ENCODE results near the gene EYS.

EYS gene

DNA sequence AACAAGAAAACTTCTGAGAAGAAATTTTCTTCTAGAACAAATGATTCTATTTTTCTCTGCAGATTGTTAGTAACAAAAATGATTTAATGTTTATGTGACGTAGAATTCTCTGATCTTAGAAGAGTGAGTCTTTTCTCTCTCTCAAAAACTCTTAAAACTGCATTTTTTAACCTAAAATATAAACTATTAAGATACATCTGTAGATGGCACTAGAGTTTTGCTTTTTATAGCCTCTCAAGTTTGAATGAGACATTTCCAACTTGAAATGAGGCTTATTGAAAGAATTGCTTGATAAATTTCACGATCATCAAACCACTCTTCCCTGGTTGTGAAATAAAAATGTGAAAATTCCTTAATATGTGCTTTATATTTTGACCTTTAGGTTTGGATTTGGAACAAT lies 2017.6 kb downstream of the EYS start:
- no peak overlapping the region for H3K27ac ChIP-seq
- DNase-seq (ENCODE audit: low read depth, low spot score), result no peak

DNA sequence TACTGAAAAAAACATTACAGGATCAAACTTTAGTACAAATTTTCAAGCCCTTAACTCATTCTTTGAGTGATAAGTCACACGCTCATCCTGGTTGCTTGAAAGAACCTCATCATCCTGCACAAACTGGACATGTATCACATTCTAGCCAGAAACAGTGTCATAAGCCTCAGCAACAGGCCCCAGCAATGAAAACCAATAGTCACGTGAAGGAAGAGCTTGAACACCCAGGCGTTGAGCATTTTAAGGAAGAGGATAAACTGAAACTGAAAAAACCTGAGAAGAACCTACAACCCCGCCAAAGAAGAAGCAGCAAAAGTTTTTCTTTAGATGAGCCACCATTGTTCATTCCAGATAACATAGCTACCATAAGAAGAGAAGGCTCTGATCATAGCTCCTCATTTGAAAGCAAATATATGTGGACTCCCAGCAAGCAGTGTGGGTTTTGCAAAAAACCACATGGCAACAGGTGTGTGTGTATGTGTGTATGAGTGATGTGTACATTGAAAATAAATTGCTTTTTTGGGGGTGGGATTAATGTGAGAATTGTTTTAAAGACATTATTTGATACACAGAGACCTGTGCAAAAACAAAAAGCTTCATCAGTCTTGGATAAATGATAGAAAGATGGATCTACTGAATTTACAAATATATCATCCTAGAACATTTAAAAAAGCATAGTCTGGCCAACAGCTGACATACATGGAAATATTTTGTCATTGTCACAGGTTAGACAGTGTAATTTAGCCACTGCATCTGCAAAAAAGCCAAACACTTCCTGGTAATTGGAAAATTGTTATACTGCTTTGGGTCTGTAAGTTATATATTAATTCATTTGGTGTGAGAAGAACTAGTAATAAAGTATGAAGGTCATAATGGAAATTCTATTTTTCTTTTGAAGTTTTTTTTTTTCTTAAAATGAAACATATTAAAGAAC lies 2021.3 kb downstream of the EYS start:
- no peak overlapping the region for H3K27ac ChIP-seq
- DNase-seq (ENCODE audit: low read depth, low spot score), result no peak

DNA sequence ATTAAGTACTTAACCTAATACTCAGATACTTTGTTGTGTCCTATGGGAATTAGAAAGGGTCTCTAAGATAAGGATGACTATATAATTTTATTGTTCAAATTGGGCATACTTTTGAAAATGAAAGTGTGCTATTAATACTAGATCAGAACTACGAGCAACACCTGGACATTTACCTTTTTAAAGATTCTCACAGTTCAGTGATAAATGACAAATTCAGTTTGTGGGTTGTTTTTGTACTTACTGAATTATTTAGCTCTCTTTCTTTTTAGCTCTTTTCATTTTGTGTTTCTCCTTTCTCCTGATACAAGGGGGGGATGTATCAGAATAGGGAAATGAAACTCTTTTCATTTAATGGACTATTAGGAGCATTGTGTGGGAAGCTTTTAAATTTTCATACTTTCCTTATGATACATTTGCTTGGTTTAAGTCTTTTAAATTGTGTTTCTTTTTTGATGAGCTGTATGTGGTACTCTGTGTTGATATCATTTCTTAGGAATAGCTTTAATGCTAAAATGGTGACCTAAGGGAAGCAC lies 2023.9 kb downstream of the EYS start:
- H3K27ac ChIP-seq, result no peak overlapping the region
- no peak for DNase-seq (ENCODE audit: low read depth, low spot score)

DNA sequence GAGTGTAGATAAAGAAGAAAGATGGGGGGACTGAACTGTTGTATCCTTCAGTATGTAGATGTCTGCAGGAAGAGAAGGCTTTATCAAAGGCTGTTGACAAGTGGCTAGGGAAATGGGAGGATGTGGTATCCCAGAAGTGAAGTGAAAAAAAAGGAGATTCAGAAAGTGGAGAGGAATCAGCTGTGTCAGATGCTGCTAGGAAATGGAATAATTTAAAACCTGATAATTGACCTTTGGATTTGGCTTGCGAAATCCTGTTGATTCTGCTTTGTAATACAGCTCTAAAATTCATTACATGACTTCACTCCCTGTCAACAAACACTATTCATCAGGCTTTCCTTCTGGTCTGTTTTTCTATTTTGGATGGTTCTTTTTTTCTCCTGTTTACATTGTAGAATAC lies 2029.7 kb downstream of the EYS start:
- H3K27ac ChIP-seq, result no peak overlapping the region
- no peak for DNase-seq (ENCODE audit: low read depth, low spot score)

DNA sequence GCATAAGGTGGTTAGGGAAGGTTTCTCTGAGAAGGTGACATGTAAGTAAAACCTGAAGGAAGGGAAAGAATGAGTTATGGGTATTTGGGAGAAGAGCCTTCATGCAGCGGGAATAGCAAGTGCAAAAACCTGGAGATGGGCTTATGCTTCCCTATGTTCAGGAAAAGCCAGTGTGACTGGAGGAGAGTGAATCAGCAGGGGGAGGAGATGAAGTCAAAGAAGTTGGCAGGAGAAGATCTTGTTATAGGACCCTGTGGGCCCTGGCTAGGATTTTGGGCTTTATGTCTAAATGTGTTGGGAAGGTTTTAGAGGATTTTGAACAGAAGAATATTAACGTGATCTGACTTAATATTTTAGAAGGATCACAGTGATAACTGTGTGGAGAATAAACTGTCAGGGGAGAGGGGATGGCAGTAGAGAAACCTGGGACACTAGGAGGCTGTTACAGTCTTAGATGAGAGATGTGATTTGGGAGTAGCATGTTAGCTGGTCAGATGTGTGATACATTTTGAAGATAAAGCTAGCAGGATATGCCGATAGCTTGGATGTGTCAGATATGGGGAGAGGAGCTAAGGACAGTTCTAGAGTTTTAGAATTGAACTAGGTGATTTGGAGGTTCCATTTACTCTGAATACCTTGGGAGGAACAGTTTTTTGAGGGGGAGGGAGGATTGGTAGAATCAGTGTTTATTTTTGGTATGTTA lies 2030.5 kb downstream of the EYS start:
- no peak overlapping the region for H3K27ac ChIP-seq
- DNase-seq (ENCODE audit: low read depth, low spot score), result no peak

DNA sequence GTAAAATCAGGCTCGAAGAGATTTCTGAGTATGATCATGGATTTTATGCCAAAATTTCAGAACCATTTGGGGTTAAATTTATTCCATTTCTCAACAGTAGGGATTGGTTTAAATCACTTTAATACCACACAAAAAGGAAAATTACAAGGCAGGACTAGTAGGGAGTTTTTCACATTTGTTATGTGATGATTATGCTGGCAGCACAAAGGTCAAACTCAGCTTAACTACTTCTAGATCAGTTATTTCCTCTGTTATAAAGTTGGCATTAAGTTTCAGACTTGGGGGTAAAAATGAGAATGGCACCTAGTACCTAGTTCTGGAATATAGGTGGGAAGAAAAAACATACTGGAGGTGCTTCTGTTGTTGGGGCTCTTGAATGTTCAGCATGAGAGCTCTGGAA lies 2031.9 kb downstream of the EYS start:
- DNase-seq (ENCODE audit: low read depth, low spot score), result no peak
- H3K27ac ChIP-seq, result no peak overlapping the region

DNA sequence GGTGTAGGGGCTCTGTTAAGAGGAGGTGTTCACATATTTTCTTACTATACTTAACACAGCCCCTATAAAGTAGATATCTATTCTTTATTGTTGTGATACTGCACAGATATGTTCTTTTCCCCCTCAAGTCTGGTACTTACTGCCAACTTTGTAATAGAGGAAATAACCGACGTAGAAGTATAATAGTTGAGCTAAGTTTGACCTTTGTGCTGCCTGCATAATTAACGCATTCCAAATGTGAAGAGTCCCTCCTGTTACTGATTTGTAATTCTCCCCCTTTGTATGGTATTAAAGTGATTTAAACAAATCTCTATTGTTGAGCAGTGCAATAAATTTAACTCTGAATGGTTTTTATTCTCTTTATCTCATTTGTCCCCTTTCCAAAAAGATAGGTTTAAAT lies 2032.4 kb downstream of the EYS start:
- DNase-seq (ENCODE audit: low read depth, low spot score), result no peak
- no peak overlapping the region for H3K27ac ChIP-seq

DNA sequence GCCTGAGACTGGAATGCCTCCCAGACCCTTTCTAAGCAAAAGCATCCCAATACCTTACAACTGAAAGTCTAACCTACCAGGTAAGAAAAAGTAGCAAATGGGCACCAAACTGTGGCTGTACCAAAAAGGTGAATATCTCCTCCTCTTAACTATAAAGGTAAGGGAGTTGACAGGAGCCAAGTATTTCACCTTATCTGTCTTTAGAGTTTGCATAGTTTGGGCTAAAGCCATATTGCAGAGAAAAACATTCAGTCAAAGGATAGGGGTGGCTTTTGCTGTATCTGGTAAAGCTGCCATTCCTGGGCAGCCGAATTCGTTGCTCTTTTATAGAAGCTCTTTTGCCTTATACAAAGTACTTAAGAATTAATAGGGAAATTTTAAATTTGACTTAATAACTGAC lies 2033.3 kb downstream of the EYS start:
- no peak for DNase-seq (ENCODE audit: low read depth, low spot score)

DNA sequence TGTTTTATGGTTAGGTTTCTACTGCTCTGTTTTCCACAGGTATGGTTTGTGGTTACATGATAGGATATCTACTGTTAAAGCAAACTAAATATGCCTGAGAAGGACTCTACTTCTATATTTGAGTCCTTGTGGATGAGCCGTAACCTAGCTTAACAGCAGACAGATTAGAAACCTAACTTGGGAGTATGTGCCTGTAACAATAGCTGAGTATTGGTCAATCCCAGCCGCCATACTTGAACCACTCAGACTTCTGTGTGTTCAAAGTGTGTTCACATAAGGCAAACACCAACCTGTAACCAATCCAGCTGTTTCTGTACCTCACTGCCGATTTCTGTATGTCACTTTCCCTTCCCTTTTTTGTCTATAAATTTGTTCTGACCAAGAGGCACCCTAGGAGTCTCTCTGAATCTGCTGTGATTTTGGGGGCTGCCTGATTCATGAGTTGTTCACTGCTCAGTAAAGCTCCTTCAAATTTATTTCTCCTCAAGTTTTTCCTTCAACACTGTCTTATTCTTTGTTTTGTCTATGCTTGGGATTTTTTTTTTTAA lies 2034.4 kb downstream of the EYS start:
- DNase-seq (ENCODE audit: low read depth, low spot score), result no peak
- H3K27ac ChIP-seq, result no peak overlapping the region

More for the DNA sequence above, 2033.3 kb downstream of the EYS start:
- no peak overlapping the region for H3K27ac ChIP-seq

DNA sequence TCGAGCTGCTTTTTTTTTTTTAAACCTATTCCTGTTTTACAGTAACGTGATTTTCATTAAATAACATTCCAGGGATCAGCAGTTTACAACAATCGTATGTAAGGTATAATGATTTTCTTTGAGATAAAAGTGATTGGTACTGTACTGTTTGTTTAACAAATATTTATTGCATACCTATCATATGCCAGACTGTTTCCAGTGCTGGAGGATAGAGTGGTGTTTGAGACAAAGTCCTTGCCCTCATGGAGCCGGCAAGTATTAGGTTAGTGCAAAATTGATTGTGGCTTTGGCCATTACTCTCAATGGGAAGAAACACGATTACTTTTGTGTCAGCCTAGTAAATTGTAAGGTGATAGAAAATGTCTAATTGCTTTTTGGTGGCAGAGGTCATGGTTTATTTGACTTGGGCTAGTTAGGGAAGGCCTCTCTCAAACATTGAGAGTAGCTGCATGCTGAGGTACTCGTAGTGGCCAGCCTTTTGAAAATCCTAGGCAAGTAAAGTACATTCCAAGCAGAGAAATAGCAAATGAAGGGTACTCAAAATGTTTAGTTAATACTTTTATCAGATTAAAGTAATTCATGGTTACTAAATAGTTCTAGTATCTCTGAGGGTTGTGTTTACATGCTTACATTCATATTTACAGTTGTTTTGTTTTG lies 2035.8 kb downstream of the EYS start:
- no peak for DNase-seq (ENCODE audit: low read depth, low spot score)
- no peak overlapping the region for H3K27ac ChIP-seq

All from epithelial cell of prostate (primary cell).